Neural cell (in vitro differentiated cells): Measurements from ENCODE around the gene ARL15. TPM values are rescaled to one million over a fixed set of nuclear protein-coding genes. Genes with fewer than 3 reads are reported as not detected.

Experiments
- H2AFZ ChIP-seq: fragments of 200-600, 300-800 bp; sonication (generic), shearing (Covaris generic); 2 replicates; pipeline ENCODE4 v1.6.0; 2014; ENCODE audit warnings: low read depth, mild to moderate bottlenecking, antibody characterized with exemption, low read length, moderate library complexity
- H3F3A ChIP-seq: fragments of 200-600 bp; shearing (Covaris generic); 2 replicates; pipeline ENCODE4 v1.6.1; 2016; ENCODE audit warnings: mild to moderate bottlenecking, moderate library complexity, mixed read lengths, antibody characterized with exemption, low read length; ENCODE audit not compliant: insufficient read depth, poor library complexity, severe bottlenecking
- H3K27ac ChIP-seq: fragments of 200-600, 300-800 bp; sonication (generic), shearing (Covaris generic); 2 replicates; pipeline ENCODE4 v1.5.1; 2014; ENCODE audit warnings: mild to moderate bottlenecking, low read length, moderate library complexity
- H3K27me3 ChIP-seq: fragments of 300-800, 200-600 bp; sonication (generic), shearing (Covaris generic); 2 replicates; pipeline ENCODE4 v1.6.0; 2014; ENCODE audit warnings: mild to moderate bottlenecking, low read depth, low read length, moderate library complexity; ENCODE audit not compliant: insufficient read depth
- H3K36me3 ChIP-seq: fragments of 300-800, 200-600 bp; sonication (generic), shearing (Covaris generic); 2 replicates; pipeline ENCODE4 v1.5.1; 2014; ENCODE audit warnings: mild to moderate bottlenecking, antibody characterized with exemption, low read length, moderate library complexity; ENCODE audit not compliant: insufficient read depth
- H3K4me2 ChIP-seq: fragments of 300-800, 200-600 bp; sonication (generic), shearing (Covaris generic); 2 replicates; pipeline ENCODE4 v1.6.0; 2014; ENCODE audit warnings: mild to moderate bottlenecking, low read length
- H3K4me3 ChIP-seq: fragments of 300-800, 200-600 bp; sonication (generic), shearing (Covaris generic); 2 replicates; pipeline ENCODE4 v1.5.1; 2014; ENCODE audit warnings: mild to moderate bottlenecking, low read length, moderate library complexity
- H3K79me2 ChIP-seq: fragments of 200-600 bp; shearing (Covaris generic); replicated peaks from 2 replicates; pipeline ENCODE4 v1.6.0; 2014; ENCODE audit warnings: mild to moderate bottlenecking, low read length, moderate library complexity; ENCODE audit not compliant: insufficient read depth
- H3K9ac ChIP-seq: fragments of 300-800, 200-600 bp; sonication (generic), shearing (Covaris generic); 2 replicates; pipeline ENCODE4 v1.6.1; 2016; ENCODE audit warnings: mild to moderate bottlenecking, low read length, mixed read lengths
- H3K9me2 ChIP-seq: fragments of 200-600 bp; shearing (Covaris generic); 2 replicates; pipeline ENCODE4 v1.6.1; 2016; ENCODE audit warnings: mild to moderate bottlenecking, low read length, mixed read lengths; ENCODE audit not compliant: insufficient read depth
- H3K9me3 ChIP-seq: fragments of 200-600, 300-800 bp; sonication (generic), shearing (Covaris generic); 2 replicates; pipeline ENCODE4 v1.6.1; 2016; ENCODE audit warnings: mild to moderate bottlenecking, mixed run types, low read length, moderate library complexity, mixed read lengths
- H4K20me1 ChIP-seq: fragments of 200-600 bp; shearing (Covaris generic); 2 replicates; pipeline ENCODE4 v1.6.1; 2016; ENCODE audit warnings: mild to moderate bottlenecking, mixed run types; ENCODE audit not compliant: insufficient read depth
- CTCF ChIP-seq: fragments of 450-650 bp; IDR thresholded peaks from 2 replicates; pipeline ENCODE4 v1.5.1; 2014; ENCODE audit warnings: antibody characterized with exemption, mild to moderate bottlenecking, moderate library complexity; ENCODE audit not compliant: poor library complexity, severe bottlenecking
- EP300 ChIP-seq: fragments of 450-650 bp; conservative IDR thresholded peaks from 2 replicates; pipeline ENCODE4 v1.6.1; 2014; ENCODE audit warnings: antibody characterized with exemption, mild to moderate bottlenecking, moderate library complexity; ENCODE audit not compliant: poor library complexity, severe bottlenecking
- EZH2 ChIP-seq: fragments of 200-600, 300-800 bp; shearing (Covaris generic), sonication (generic); IDR thresholded peaks from 2 replicates; pipeline ENCODE4 v1.6.1; 2014; ENCODE audit warnings: antibody characterized with exemption, low read length, borderline replicate concordance, mild to moderate bottlenecking; ENCODE audit not compliant: insufficient read depth, poor library complexity, severe bottlenecking
- MXI1 ChIP-seq: fragments of 450-650 bp; conservative IDR thresholded peaks from 2 replicates; pipeline ENCODE4 v1.6.1; 2014; ENCODE audit warnings: antibody characterized with exemption, mild to moderate bottlenecking; ENCODE audit not compliant: poor library complexity, severe bottlenecking
- POLR2AphosphoS5 ChIP-seq: IDR thresholded peaks from 2 replicates; pipeline ENCODE4 v1.6.1; 2012
- RAD21 ChIP-seq: fragments of 450-650 bp; conservative IDR thresholded peaks from 2 replicates; pipeline ENCODE4 v1.6.1; 2014; ENCODE audit warnings: antibody characterized with exemption, mild to moderate bottlenecking, moderate library complexity
- REST ChIP-seq: IDR thresholded peaks from 2 replicates; pipeline ENCODE4 v1.6.1; 2012; ENCODE audit warnings: borderline replicate concordance
- SMC3 ChIP-seq: fragments of 450-650 bp; conservative IDR thresholded peaks from 2 replicates; pipeline ENCODE4 v1.6.1; 2014; ENCODE audit warnings: antibody characterized with exemption, mild to moderate bottlenecking, moderate library complexity; ENCODE audit not compliant: poor library complexity
- TAF1 ChIP-seq: IDR thresholded peaks from 2 replicates; pipeline ENCODE4 v1.6.1; 2012; ENCODE audit warnings: low read depth
- polyA plus RNA-seq: library from polyadenylated mRNA; depleted of rRNA; stranded (reverse); fragments of >200 nt; gene quantifications from 2 replicates; pipeline ENCODE4 v1.2.3, GENCODE V29; 2014

Gene ARL15
- polyA plus RNA-seq, 1 donor from 2014 or later: 51.9 TPM

GRCh38 chr5:54243483-54244080 is 66.8 kb downstream of the ARL15 start:
- Histone ChIP-seq H3K9me2 (no peaks in the 10 kb centered on the region), H2AFZ (no peak overlapping the region)

GRCh38 chr5:54242297-54242696 is 68.1 kb downstream of the ARL15 start:
- Histone ChIP-seq H3K4me2 (no peak overlapping the region), H3K27ac (no peak overlapping the region), H3K79me2 (no peaks in the 10 kb centered on the region)
- TF ChIP-seq TAF1 (no peak), RAD21 (no peak), EZH2 (no peak), REST (no peak), EP300 (no peak), MXI1 (no peak), POLR2AphosphoS5 (no peak), SMC3 (no peak)

More at GRCh38 chr5:54243483-54244080, 66.8 kb downstream of the ARL15 start:
- H3K27ac ChIP-seq: no peak overlapping the region
- no peak overlapping the region for H3K4me2 ChIP-seq
- no peaks in the 10 kb centered on the region for H3F3A ChIP-seq
- H3K27me3 ChIP-seq: no peaks in the 10 kb centered on the region
- H3K79me2 ChIP-seq: no peaks in the 10 kb centered on the region
- TF ChIP-seq POLR2AphosphoS5 (no peak), REST (no peak), EP300 (no peak), CTCF (peak; percentile 53), MXI1 (no peak), EZH2 (no peak), RAD21 (peak; percentile 58)
- no peaks in the 10 kb centered on the region for H4K20me1 ChIP-seq
- no peak overlapping the region for H3K4me3 ChIP-seq
- no peak overlapping the region for H3K9ac ChIP-seq
- H3K36me3 ChIP-seq: no peaks in the 10 kb centered on the region
- no peaks in the 10 kb centered on the region for H3K9me3 ChIP-seq

More at GRCh38 chr5:54242297-54242696, 68.1 kb downstream of the ARL15 start:
- Histone ChIP-seq H3K4me3 (no peak overlapping the region), H3K9ac (no peak overlapping the region), H3K36me3 (no peaks in the 10 kb centered on the region), H3K27me3 (no peaks in the 10 kb centered on the region), H2AFZ (no peak overlapping the region), H3F3A (no peaks in the 10 kb centered on the region), H4K20me1 (no peaks in the 10 kb centered on the region), H3K9me3 (no peaks in the 10 kb centered on the region), H3K9me2 (no peaks in the 10 kb centered on the region)
